CD14-positive monocyte (primary cell): Measurements from ENCODE around the gene CHMP2A. TPM values are rescaled to one million over a fixed set of nuclear protein-coding genes. Genes with fewer than 3 reads are reported as not detected.

ENCODE experiments used
- DNase-seq, 3 donors: peaks; one replicate each; pipeline ENCODE4 v3.0.0-alpha.2; 2011 to 2022
- H2AFZ ChIP-seq: 2 replicates; pipeline ENCODE4 v1.6.0; 2012; ENCODE audit warnings: mild to moderate bottlenecking, low read depth, low read length, inconsistent platforms; ENCODE audit not compliant: insufficient read depth, poor library complexity, severe bottlenecking
- H3K27ac ChIP-seq, 2 donors: 1 replicate in 1 of 2; 2 replicates in 1 of 2; pipeline ENCODE4 v1.5.1; 2012 to 2013; ENCODE audit warnings: low read length in 2 of 2, control low read depth in 1 of 2, inconsistent platforms in 1 of 2, low read depth in 1 of 2, mild to moderate bottlenecking in 1 of 2
- H3K27me3 ChIP-seq, 2 donors: one replicate each; pipeline versions ENCODE4 v1.6.0 to v1.6.1; 2011 to 2013; ENCODE audit warnings: low read length in 2 of 2; ENCODE audit not compliant: control insufficient read depth in 2 of 2, insufficient read depth in 2 of 2
- H3K36me3 ChIP-seq, 2 donors: replicated peaks in 1 of 2; 1 replicate in 1 of 2; 2 replicates in 1 of 2; pipeline versions ENCODE4 v1.5.1 to v1.6.1; 2012 to 2013; ENCODE audit warnings: low read length in 2 of 2, control low read depth in 1 of 2, inconsistent platforms in 1 of 2, mild to moderate bottlenecking in 1 of 2; ENCODE audit not compliant: insufficient read depth in 2 of 2, control insufficient read depth in 1 of 2
- H3K4me1 ChIP-seq, 2 donors: 1 replicate in 1 of 2; 2 replicates in 1 of 2; pipeline versions ENCODE4 v1.5.1 to v1.6.1; 2012 to 2013; ENCODE audit warnings: low read length in 2 of 2, control low read depth in 1 of 2, inconsistent platforms in 1 of 2, mild to moderate bottlenecking in 1 of 2, moderate library complexity in 1 of 2; ENCODE audit not compliant: insufficient read depth in 2 of 2, control insufficient read depth in 1 of 2
- H3K4me2 ChIP-seq: replicated peaks from 2 replicates; pipeline ENCODE3; 2012; ENCODE audit warnings: low read length, moderate library complexity, mild to moderate bottlenecking; ENCODE audit not compliant: poor library complexity, severe bottlenecking; ENCODE audit errors: extremely low read depth
- H3K4me3 ChIP-seq, 3 experiments: fragments of 200-600 bp in 1 of 3; sonication (generic) in 1 of 3; replicated peaks in 1 of 3; 1 replicate in 2 of 3; 2 replicates in 1 of 3; pipeline ENCODE4 v1.5.1; 2011 to 2013; ENCODE audit warnings: low read length in 3 of 3, mild to moderate bottlenecking in 3 of 3, control low read depth in 2 of 3, low read depth in 2 of 3, inconsistent platforms in 1 of 3, moderate library complexity in 1 of 3
- H3K79me2 ChIP-seq: 2 replicates; pipeline ENCODE4 v1.6.0; 2012; ENCODE audit warnings: mild to moderate bottlenecking, control low read depth, inconsistent platforms, low read length, moderate library complexity; ENCODE audit not compliant: insufficient read depth
- H3K9ac ChIP-seq: 2 replicates; pipeline ENCODE4 v1.6.0; 2017; ENCODE audit warnings: low read length, mild to moderate bottlenecking; ENCODE audit not compliant: insufficient read depth, poor library complexity, severe bottlenecking
- H3K9me3 ChIP-seq, 2 donors: replicated peaks in 1 of 2; 1 replicate in 1 of 2; 2 replicates in 1 of 2; pipeline versions ENCODE4 v1.5.1 to v1.6.1; 2012 to 2013; ENCODE audit warnings: low read length in 2 of 2, control low read depth in 1 of 2; ENCODE audit not compliant: control insufficient read depth in 1 of 2, insufficient read depth in 1 of 2
- H4K20me1 ChIP-seq: 2 replicates; pipeline ENCODE4 v1.6.0; 2012; ENCODE audit warnings: mild to moderate bottlenecking, low read length, control low read depth, moderate library complexity; ENCODE audit not compliant: insufficient read depth
- H3K27ac Mint-ChIP-seq, 7 donors: one replicate each; pipeline ENCODE4 v1.8.0; 2020; ENCODE audit warnings: mild to moderate bottlenecking in 7 of 7, mixed read lengths in 7 of 7, moderate library complexity in 6 of 7, inconsistent platforms in 2 of 7
- H3K27me3 Mint-ChIP-seq, 3 donors: one replicate each; pipeline ENCODE4 v1.8.0; 2021 to 2022; ENCODE audit warnings: low read depth in 3 of 3, mild to moderate bottlenecking in 3 of 3, mixed read lengths in 3 of 3, moderate library complexity in 3 of 3, inconsistent platforms in 1 of 3
- H3K36me3 Mint-ChIP-seq, 2 donors: one replicate each; pipeline ENCODE4 v1.8.0; 2020; ENCODE audit warnings: mixed read lengths in 2 of 2, inconsistent platforms in 1 of 2, mild to moderate bottlenecking in 1 of 2
- H3K4me1 Mint-ChIP-seq: one replicate; pipeline ENCODE4 v1.8.0; 2020; ENCODE audit warnings: mild to moderate bottlenecking, mixed read lengths
- H3K4me3 Mint-ChIP-seq, 2 donors: one replicate each; pipeline ENCODE4 v1.8.0; 2020; ENCODE audit warnings: mild to moderate bottlenecking in 2 of 2, mixed read lengths in 2 of 2, moderate library complexity in 1 of 2
- H3K9me3 Mint-ChIP-seq, 7 donors: one replicate each; pipeline ENCODE4 v1.8.0; 2020 to 2022; ENCODE audit warnings: mixed read lengths in 7 of 7, mild to moderate bottlenecking in 6 of 7, moderate library complexity in 6 of 7, inconsistent platforms in 2 of 7
- CTCF ChIP-seq: fragments of 200-600 bp; IDR thresholded peaks from one replicate; pipeline ENCODE4 v1.8.0; 2022; ENCODE audit warnings: antibody characterized with exemption, mild to moderate bottlenecking
- WGBS: methylation state at CpG from one replicate; pipeline ENCODE4 v1.1.5; 2013; ENCODE audit warnings: missing lambda C conversion rate; ENCODE audit not compliant: insufficient coverage; 5-methylcytosine and 5-hydroxymethylcytosine counted together
- intact Hi-C, 2 donors: fragments of 100-400 bp; cut with micrococcal nuclease; formaldehyde crosslinking; loops; one replicate each; pipeline versions ENCODE4 v1.15.0 to v1.15.1; 2023
- polyA plus RNA-seq, 3 donors: library from polyadenylated mRNA; depleted of rRNA in 1 of 3; unstranded in 2 of 3; stranded (reverse) in 1 of 3; fragments of 300-500 nt in 2 of 3; fragments of >200 nt in 1 of 3; fragmentation: Illumina TruSeq in 2 of 3; gene quantifications; 1 replicate in 2 of 3; 2 replicates in 1 of 3; pipeline ENCODE4 v1.2.3, GENCODE V29; 2012 to 2021

Gene CHMP2A
- polyA plus RNA-seq, 3 donors: 228 to 323 (median 290) TPM

GRCh38 chr19:58546019-58546530 lies 8.8 kb downstream of the CHMP2A start:
- no peak for DNase-seq
- H3K36me3 Mint-ChIP-seq: peaks cover 39 to 52% of the 10 kb centered on the region in 2 donors

More at GRCh38 chr19:58546019-58546530, 8.8 kb downstream of the CHMP2A start:
- Histone ChIP-seq H3K4me2 (peak overlapping the region; percentile 99), H3K4me3 (peak overlapping the region; percentile 76 to 93 (median 84)), H3K27ac (peak overlapping the region; percentile 21 to 70), H3K79me2 (peaks cover 50% of the 10 kb centered on the region), H3K27me3 (no peaks in the 10 kb centered on the region), H3K36me3 (peaks cover 41% of the 10 kb centered on the region in 2 donors), H2AFZ (no peak overlapping the region), H3K9ac (peak overlapping the region; percentile 79), H3K9me3 (no peaks in the 10 kb centered on the region), H4K20me1 (peaks cover 65% of the 10 kb centered on the region), H3K4me1 (peaks cover 26 to 29% of the 10 kb centered on the region in 2 donors)
- Mint-ChIP-seq H3K4me3 (peak overlapping the region; percentile 89 to 93), H3K27ac (peak overlapping the region; percentile 61 to 94 (median 84)), H3K9me3 (peaks cover 0 to 2% (median 0%) of the 10 kb centered on the region in 7 donors), H3K27me3 (peaks cover 0 to 3% (median 1%) of the 10 kb centered on the region in 3 donors), H3K4me1 (peaks cover 31% of the 10 kb centered on the region)
- intact Hi-C loops: no loop called here
- TF ChIP-seq CTCF: no peak
- WGBS: 21% methylated on average over 1 of the region's 1 CpG
